GM19455 (cell line): Measurements from ENCODE around the gene FAM210B.
A peak's percentile ranks its signal among the peaks of the same experiment; 100 is the strongest.
"Not testable (repeated sequence)": the region's sequence is repeated elsewhere in the genome, so short reads cannot be mapped to it uniquely, and the experiment has no call there.

Experiments used
- ATAC-seq: cut with Tn5 transposase; IDR thresholded peaks from one replicate; pipeline ENCODE4 v1.9.1; 2021; ENCODE audit not compliant: unreplicated experiment

FAM210B gene

DNA sequence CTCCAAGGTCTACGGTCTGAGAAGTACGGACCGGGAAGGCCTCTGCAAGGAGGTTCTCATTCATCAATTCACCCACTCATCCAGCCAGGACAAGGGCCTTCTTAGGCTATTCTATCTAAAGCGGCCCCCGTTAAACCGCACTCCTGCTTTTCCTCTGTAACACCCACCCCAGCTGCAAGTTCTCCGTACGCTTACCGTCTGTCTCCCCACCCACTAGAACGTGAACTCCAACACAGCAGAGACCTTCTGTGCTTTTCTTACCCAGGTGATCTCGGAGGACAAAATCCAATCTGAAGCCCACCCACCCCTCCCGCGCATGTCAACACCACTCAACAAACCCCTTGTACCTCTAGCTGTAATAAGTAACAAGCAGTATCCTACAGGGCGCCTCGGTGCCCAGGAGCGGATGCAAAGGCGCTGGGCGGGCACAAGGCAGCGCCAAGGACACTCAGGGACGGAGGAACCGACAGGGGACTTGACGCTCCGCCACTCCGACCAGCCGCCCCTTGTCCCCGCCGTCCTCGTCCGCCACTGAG is 32.9 kb downstream of the FAM210B start:
- peak; percentile 38 for ATAC-seq

- peak; percentile 92 for ATAC-seq
These were observed 33.5 kb downstream of the FAM210B start, which contains the start of the genes AURKA and CSTF1 for GRCh38 chr20:56392132-56392880. Gene AURKA (minus strand): TSS chr20:56392215. CDS start chr20:56388197, 4,018 bp downstream. Gene CSTF1 (plus strand): TSS chr20:56392645. CDS start chr20:56395553, 2,908 bp downstream.

DNA sequence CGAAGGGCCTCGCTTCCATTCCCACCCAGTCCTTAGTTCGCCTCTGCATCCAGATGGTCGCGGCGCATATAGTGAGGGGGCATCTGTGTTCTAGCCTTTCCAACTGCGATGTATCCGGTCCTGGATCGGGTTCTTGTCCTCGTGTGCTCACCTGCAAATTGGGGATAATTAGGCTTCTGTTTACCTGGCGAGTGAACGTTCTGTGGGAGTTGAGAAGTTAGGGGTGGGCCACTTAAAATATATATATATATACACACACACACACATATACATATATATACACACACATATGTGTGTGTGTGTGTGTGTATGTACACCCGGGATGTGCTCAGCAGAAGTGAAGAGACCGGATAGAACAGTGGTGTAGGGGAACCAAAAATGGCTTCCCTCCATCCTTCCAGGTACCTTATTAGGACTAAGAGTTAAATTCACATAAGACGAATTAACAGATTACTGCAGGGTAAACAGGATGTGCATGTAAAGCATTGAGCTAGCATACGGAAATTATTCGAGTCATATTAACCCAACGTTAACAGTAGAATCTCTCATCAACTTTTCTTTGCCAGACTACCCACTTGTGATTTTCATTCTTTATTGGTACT is 34.2 kb downstream of the FAM210B start:
- no peak for ATAC-seq

DNA sequence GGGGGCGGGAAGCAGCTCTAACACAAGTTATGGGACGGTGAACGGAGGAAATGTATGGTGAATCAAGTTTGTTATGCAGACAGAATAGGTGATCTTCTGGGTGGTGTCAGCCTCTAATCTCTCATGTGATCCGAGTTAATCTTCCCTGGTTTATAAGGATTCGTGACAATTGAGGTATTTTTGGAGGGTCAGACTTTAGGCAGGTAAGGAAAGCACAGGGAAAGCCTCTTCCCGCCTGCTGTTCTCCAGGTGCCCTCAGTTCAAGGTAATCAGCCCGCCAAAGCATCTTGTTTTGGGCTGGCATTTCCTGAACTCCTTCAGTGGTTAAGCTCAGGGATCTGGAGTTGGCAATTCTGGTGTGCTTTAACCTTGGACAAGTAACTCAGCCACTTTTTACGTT is 34.9 kb downstream of the FAM210B start:
- no peak for ATAC-seq

DNA sequence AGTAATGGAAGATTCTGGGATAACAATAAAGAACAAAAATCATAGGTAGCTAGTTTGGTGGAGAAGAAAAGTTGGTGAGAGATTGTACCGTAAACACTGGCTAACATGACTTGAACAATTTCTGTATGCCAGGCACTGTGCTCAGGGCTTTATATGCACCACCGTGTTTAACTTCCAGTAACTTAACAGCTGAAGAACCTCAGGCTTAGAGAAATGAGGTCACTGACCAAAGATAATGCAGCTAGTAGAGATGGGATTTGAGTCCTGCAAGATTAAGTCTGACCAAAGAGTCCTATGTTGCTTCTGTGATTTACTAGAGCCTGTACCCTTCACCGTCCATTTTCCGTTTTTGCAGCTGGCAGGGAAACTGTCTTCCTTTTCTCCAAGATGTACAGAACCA is 36.4 kb downstream of the FAM210B start:
- ATAC-seq = no peak

- ATAC-seq = peak; percentile 59
These were observed 41.3 kb downstream of the FAM210B start for GRCh38 chr20:56400001-56400640.

- no peak for ATAC-seq
These were observed 44.7 kb downstream of the FAM210B start for GRCh38 chr20:56403465-56403864.

- ATAC-seq = not testable (repeated sequence)
These were observed 46.6 kb downstream of the FAM210B start for GRCh38 chr20:56405356-56405755.

- ATAC-seq = no peak
These were observed 48.1 kb downstream of the FAM210B start for GRCh38 chr20:56406910-56407309.

- ATAC-seq = no peak
These were observed 50.7 kb downstream of the FAM210B start for GRCh38 chr20:56409521-56409920.

- ATAC-seq = no peak
These were observed 51.2 kb downstream of the FAM210B start for GRCh38 chr20:56409956-56410355.

DNA sequence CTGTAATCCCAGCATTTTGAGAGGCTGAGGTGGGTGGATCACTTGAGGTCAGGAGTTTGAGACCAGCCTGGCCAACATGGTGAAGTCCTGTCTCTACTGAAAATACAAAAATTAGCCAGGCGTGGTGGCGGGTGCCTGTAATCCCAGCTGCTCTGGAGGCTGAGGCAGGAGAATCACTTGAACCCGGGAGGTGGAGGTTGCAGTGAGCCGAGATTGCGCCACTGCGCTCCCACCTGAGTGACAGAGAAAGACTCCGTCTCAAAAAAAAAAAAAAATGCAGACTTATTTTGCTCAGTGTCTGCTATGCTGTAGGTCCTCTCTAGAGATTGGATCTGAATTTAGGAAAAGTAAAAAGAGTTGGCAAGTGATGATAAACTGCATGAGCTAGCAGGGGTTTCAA is 52.5 kb downstream of the FAM210B start:
- ATAC-seq = not testable (repeated sequence)

GRCh38 chr20:56411759-56412472 is 53.1 kb downstream of the FAM210B start, which contains the start of gene CASS4:
Gene CASS4 (plus strand): TSS chr20:56412260. CDS start chr20:56412459, 199 bp downstream.
- ATAC-seq = no peak

- no peak for ATAC-seq
These were observed 53.7 kb downstream of the FAM210B start for GRCh38 chr20:56412473-56412790.

GRCh38 chr20:56412949-56413348 is 54.2 kb downstream of the FAM210B start:
- ATAC-seq = no peak

- no peak for ATAC-seq
These were observed 56.3 kb downstream of the FAM210B start for GRCh38 chr20:56414842-56415765.

DNA sequence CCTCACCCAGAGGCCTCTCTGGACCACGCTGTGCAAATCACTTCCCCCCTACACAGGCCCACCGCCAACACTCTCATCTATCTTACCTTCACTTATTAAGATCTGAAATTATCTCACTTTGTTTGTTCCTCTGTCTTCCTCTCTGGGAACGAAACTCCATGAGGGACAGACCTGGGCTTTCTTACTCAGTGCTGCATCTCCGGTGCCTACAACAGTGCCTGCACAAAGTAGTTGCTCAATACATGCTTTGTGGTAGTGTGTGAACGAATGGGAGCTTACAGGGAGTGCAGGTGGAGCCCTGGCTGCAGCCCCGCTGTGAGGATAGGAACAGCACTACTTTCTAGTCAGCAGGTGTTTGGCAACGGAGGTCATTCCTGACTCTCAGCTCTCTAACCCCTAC is 58.6 kb downstream of the FAM210B start:
- no peak for ATAC-seq

DNA sequence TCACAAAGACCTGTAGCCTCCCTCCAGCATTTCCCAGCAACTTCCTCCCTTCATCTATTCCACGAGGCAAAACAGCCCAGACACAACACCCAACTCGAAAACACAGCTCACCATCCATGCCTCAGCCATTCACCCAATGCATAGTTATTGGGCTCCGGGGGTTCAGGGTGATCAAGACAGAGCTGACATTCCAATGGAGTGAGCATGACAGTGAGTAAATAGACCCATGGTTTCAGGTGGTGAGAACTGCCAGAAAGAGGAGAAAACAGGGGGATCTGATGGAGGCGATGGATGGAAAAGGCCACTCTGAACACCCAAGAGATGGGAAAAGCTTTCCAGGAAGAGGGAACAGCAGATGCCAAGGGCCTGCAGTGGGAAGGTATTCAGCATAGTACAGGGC is 59.1 kb downstream of the FAM210B start:
- no peak for ATAC-seq
